AG09319 (cell line): ENCODE results near the gene TOR1B.

Experiments
- DNase-seq: peaks from one replicate; pipeline ENCODE4 v3.0.0-alpha.2; 2010; ENCODE audit warnings: low read depth; ENCODE audit errors: extremely low read depth
- TF ChIP-seq, protein P1 (sequence below): IDR thresholded peaks from 2 replicates; pipeline ENCODE4 v1.5.1; 2011; ENCODE audit warnings: low read depth, mild to moderate bottlenecking, inconsistent platforms, low read length, moderate library complexity

The TOR1B gene

DNA sequence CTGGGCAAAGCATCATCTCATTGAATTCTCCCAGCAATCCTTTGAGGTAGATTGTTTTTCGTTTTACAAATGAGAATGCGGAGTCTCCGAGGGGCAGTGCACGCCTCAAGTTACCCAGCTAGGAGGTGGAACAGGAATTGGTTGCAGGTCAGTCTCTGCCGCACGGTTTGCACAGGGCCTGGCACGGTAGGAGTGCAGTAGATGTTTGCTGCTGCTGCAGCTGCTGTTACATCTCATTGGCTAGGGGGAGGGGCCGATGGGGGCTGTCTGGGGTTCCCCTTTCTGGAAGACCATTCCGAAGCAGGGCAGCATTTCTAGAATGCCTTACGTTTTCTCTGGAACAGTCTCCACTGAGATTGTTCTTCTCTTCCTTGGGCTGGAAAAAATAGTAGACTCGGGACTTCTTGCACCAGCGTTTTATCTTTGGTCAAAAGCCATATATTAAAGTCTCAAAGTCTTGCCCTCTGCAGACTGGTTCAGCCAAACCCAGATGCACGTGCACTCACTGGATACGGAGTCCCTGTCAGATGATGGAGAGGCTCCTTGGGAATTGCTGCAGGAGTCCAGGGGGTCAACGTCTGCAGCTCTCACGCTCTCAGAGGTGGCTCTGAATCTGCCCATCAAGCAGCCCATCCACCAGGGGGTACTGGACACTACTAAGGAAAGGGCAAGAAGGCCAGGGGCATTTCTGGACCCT is 33.5 kb downstream of the TOR1B start:
- DNase-seq = no peak
- TF ChIP-seq, protein P1, sequence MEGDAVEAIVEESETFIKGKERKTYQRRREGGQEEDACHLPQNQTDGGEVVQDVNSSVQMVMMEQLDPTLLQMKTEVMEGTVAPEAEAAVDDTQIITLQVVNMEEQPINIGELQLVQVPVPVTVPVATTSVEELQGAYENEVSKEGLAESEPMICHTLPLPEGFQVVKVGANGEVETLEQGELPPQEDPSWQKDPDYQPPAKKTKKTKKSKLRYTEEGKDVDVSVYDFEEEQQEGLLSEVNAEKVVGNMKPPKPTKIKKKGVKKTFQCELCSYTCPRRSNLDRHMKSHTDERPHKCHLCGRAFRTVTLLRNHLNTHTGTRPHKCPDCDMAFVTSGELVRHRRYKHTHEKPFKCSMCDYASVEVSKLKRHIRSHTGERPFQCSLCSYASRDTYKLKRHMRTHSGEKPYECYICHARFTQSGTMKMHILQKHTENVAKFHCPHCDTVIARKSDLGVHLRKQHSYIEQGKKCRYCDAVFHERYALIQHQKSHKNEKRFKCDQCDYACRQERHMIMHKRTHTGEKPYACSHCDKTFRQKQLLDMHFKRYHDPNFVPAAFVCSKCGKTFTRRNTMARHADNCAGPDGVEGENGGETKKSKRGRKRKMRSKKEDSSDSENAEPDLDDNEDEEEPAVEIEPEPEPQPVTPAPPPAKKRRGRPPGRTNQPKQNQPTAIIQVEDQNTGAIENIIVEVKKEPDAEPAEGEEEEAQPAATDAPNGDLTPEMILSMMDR = no peak

DNA sequence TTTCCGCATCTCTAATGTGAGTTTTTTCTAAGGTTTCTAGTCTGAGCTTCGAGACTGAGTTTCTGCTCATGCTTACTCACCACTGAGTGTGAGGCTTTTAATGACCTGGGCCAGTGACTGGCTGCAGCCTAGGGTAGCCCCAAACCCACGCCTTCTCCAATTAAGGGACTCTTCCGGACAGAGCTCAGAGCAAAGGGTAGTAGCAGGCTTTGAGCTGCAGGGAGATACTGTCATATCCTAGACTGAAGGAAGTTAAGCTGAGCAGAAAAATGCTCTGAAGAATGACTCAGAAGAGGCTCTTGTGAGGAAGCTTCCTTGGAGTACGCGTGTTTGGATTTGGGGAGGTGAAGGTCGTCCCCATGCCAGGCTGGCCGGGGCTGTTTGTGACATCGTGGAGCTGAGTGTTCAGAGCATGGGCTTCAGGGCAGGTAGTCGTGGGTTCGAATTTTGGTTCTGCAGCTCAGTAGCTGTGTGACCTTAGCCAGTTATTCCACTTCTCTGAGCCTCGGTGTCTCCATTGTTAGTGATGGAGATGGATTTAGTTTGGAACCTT is 35.8 kb downstream of the TOR1B start:
- peak; percentile 23 for DNase-seq

DNA sequence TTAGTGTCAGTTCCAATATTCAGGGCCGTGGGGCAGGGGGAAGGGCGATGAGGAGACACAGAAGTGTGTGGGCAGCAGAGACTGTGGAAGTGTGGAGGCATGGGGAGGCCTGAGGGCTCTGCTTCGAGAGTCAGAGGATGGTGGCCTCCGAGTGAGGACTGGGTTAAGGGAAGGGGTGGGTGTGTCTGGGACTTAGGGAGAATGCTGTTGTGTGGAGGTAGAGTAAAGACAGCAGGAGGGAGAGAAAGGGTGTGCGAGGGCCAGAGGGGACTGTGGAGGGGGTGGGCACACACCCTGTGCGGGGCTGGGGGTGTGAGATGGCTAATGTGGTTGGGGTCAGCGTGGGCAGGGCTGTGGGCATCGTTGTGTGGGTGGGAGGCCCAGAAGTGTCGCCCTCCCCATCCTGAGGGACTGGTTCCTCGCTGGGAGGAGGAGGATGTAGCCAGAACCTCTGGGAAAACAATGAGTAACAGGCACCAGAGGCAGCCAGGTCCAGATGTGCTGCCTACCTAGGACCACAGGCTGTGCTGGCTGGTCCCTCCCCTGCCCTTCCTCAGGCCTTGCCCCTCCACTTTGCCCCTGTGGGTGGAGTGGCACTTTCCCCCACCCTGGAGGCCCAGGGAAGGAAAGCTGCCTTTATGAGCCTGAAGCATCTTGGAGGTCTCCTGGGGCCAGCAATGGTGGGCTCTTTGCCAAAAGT is 36.5 kb downstream of the TOR1B start:
- TF ChIP-seq, protein P1 = no peak

More for the DNA sequence above, 35.8 kb downstream of the TOR1B start:
- TF ChIP-seq, protein P1 = no peak

DNA sequence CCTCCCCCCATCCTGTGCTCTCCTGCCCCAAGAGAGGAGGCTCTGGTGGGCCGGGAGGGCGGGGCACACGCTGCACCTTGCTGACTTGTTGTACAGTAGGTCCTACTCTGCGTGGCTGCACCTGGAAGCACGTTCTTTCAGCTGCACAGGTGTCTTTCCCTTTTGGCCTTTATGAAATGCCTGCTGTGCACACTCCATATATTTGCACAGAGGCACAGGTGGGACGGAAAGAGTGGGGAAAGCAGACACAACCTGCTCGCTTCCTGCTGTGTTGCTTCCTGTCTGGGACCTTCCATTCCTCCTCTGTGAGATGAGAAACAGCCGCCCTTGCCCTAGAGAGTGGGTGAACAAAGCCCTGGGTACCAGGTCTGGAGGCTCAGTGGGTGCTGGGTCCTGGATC is 37.0 kb downstream of the TOR1B start:
- DNase-seq = no peak

More for the DNA sequence above, 36.5 kb downstream of the TOR1B start:
- DNase-seq = no peak

DNA sequence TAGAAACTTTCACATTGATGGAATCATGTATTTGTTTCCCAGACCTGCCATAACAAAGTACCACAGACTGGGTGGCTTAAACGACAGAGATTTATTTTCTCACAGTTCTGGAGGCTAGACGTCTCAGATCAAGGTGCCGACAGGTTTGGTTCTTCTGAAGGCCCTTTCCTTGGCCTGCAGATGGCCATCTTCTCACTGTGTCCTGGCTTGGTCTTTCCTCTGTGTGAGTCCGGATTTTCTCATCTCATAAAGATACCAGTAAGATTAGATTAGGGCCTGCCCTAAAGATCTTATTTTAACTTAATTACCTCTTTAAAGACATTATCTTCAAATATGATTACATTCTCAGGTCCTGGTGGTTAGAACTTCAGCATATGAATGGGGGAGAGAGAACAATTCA is 38.1 kb downstream of the TOR1B start:
- no peak for DNase-seq
- TF ChIP-seq, protein P1 = no peak

More for the DNA sequence above, 37.0 kb downstream of the TOR1B start:
- TF ChIP-seq, protein P1 = no peak

DNA sequence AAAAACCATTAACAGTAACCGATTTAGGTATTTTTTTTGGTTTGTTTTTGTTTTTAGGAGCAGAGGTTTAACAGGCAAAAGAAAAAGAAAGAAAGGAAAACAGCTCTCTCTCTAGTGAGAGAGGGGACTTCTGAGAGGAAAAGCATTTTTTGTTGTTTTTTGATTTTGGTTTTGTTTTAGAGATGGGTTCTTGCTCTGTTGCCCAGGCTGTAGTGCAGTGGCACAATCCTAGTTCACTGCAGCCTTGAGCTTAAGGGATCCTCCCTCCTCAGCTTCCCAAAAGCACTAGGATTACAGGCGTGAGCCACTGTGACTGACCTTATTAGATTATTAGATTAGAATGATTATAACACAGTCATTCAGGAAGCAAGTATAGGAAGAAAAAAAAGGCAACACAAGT is 42.4 kb downstream of the TOR1B start:
- no peak for DNase-seq
- TF ChIP-seq, protein P1 = no peak

DNA sequence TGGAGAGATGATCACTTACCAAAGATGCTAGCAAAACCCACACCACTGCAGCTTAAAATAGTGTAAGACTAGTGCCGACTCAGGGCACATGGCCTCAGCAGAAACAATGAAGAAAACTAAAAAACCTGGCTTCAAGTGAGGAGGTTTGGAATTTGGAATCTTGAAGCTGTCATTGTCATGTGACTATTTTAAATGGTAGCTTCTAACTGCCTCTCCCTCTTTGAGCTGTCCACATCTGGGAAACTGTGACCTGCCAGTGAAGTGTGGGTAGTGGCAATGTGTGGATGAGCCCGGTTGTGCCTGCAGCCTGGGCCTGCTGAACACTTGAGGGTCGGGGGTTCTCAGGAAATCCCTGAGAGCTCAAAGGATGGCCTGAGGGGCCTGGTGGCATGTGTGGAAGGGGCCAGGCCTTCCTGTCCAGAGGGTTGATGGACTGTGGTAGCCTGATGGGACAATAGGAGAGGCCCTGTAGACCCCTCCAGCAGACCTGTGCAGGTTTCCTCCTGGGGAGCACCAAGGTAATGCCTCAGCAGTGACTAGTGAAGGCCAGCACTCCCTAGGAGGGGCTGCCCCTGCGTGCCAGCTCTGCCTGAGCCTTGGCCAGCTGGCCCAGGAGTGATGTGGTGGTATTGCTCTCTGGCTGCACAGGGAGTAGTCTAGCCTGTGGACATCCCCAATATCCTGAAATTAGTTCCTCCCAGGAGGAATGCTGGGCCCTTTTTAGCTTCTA is 45.9 kb downstream of the TOR1B start:
- TF ChIP-seq, protein P1 = no peak
- no peak for DNase-seq
